GM13977 (cell line): Measurements from ENCODE around the gene SMOC2.

Source experiments
- DNase-seq: peaks from one replicate; pipeline ENCODE4 v3.0.0; 2012; ENCODE audit warnings: low spot score
- CTCF ChIP-seq: IDR thresholded peaks from 2 replicates; pipeline ENCODE4 v1.5.1; 2012; ENCODE audit warnings: mild to moderate bottlenecking, control low read depth; ENCODE audit not compliant: insufficient read depth; ENCODE audit errors: extremely low read depth, missing control alignments
- in situ Hi-C: fragments of 300-500 bp; cut with MboI; formaldehyde crosslinking; loops from one replicate; pipeline ENCODE4 v1.12.0; 2022; ENCODE audit warnings: low sequenced_read_pairs, low pct_unique_long_range_greater_than_20kb, mixed read lengths, inconsistent platforms; ENCODE audit not compliant: unreplicated experiment

SMOC2 gene

GRCh38 chr6:168490757-168491156 lies 49.8 kb downstream of the SMOC2 start:
- no peak for DNase-seq
- no peak for TF ChIP-seq CTCF
- in situ Hi-C loops, result no loop called here

- in situ Hi-C loops, result no loop called here
- TF ChIP-seq CTCF, result no peak
- no peak for DNase-seq
These were observed 53.0 kb downstream of the SMOC2 start for GRCh38 chr6:168493976-168494375.

GRCh38 chr6:168494726-168495125 lies 53.7 kb downstream of the SMOC2 start:
- no peak for DNase-seq
- no peak for TF ChIP-seq CTCF
- in situ Hi-C loops, result no loop called here

GRCh38 chr6:168495133-168495532 lies 54.1 kb downstream of the SMOC2 start:
- in situ Hi-C loops, result no loop called here
- no peak for TF ChIP-seq CTCF
- no peak for DNase-seq

- in situ Hi-C loops, result no loop called here
- DNase-seq, result no peak
- no peak for TF ChIP-seq CTCF
These were observed 54.7 kb downstream of the SMOC2 start for GRCh38 chr6:168495636-168496035.

- in situ Hi-C loops, result no loop called here
- no peak for DNase-seq
These were observed 55.4 kb downstream of the SMOC2 start for GRCh38 chr6:168496139-168496996.

More at GRCh38 chr6:168496139-168496996, 55.4 kb downstream of the SMOC2 start:
- no peak for TF ChIP-seq CTCF
